K562 (cell line): ENCODE results near the gene TBX1. TPM values are rescaled to one million over a fixed set of nuclear protein-coding genes. Genes with fewer than 3 reads are reported as not detected.

Experiments
- CBX3 ChIP-seq, 2 experiments: IDR thresholded peaks; 1 replicate in 1 of 2; 2 replicates in 1 of 2; pipeline ENCODE4 v1.6.1; 2012; ENCODE audit warnings: inconsistent platforms in 2 of 2, low read length in 2 of 2, borderline replicate concordance in 1 of 2, control low read depth in 1 of 2
- HDAC8 ChIP-seq: fragments of 450-650 bp; IDR thresholded peaks from 2 replicates; pipeline ENCODE4 v1.6.1; 2016; ENCODE audit warnings: mild to moderate bottlenecking, missing genetic modification characterization, moderate library complexity, missing compliant biosample characterization
- MAFF ChIP-seq: IDR thresholded peaks from 2 replicates; pipeline ENCODE4 v1.6.1; 2012; ENCODE audit warnings: low read length, improper control_type of control experiment
- NR4A1 ChIP-seq, 2 experiments: fragments of 250-450 bp in 1 of 2; fragments of 450-650 bp in 1 of 2; sonication (Bioruptor Pico) in 1 of 2; IDR thresholded peaks; 2 replicates each; pipeline versions ENCODE4 v1.4.0 to v1.6.1; 2016 to 2020; ENCODE audit warnings: mild to moderate bottlenecking in 2 of 2, missing compliant biosample characterization in 1 of 2, missing genetic modification characterization in 1 of 2, moderate library complexity in 1 of 2
- NUFIP1 ChIP-seq: fragments of 450-650 bp; IDR thresholded peaks from 2 replicates; pipeline ENCODE4 v1.6.1; 2018; ENCODE audit not compliant: partially characterized antibody
- POLR2H ChIP-seq: IDR thresholded peaks from 2 replicates; pipeline ENCODE4 v1.6.1; 2016; ENCODE audit warnings: missing genetic modification characterization, low read depth, mild to moderate bottlenecking, control low read depth, missing compliant biosample characterization, moderate library complexity
- SAP30 ChIP-seq: fragments of 200-600 bp; sonication (generic); IDR thresholded peaks from 2 replicates; pipeline ENCODE4 v1.6.1; 2012; ENCODE audit warnings: borderline replicate concordance, low read depth, mild to moderate bottlenecking, moderate library complexity, low read length, control low read depth, inconsistent platforms; ENCODE audit not compliant: insufficient read depth, poor library complexity, severe bottlenecking
- SRSF1 ChIP-seq: fragments of 200-400 bp; formaldehyde crosslinking; IDR thresholded peaks from 2 replicates; pipeline ENCODE4 v1.6.1; 2017; ENCODE audit warnings: mild to moderate bottlenecking, low read depth, low read length, moderate library complexity
- ZNF12 ChIP-seq: sonication (generic); formaldehyde crosslinking; IDR thresholded peaks from 2 replicates; pipeline ENCODE4 v1.4.0; 2020; ENCODE audit warnings: mild to moderate bottlenecking, missing genetic modification reagents
- ZNF263 ChIP-seq: sonication (generic); formaldehyde crosslinking; IDR thresholded peaks from 2 replicates; pipeline ENCODE4 v1.8.0; 2022; ENCODE audit warnings: mild to moderate bottlenecking, missing genetic modification reagents, borderline replicate concordance
- ZNF384 ChIP-seq: IDR thresholded peaks from 2 replicates; pipeline ENCODE4 v1.6.1; 2012; ENCODE audit warnings: low read depth, low read length, improper control_type of control experiment
- ZNF583 ChIP-seq: fragments of 250-450 bp; sonication (Bioruptor Pico); IDR thresholded peaks from 2 replicates; pipeline ENCODE4 v1.4.0; 2020
- ZNF764 ChIP-seq: fragments of 250-450 bp; sonication (Bioruptor Pico); IDR thresholded peaks from 2 replicates; pipeline ENCODE4 v1.4.0; 2020; ENCODE audit warnings: low read depth, mild to moderate bottlenecking, moderate library complexity
- polyA plus RNA-seq, 8 experiments: library from polyadenylated mRNA; depleted of rRNA in 4 of 8; stranded (reverse) in 5 of 8; unstranded in 3 of 8; fragments of >200 nt; fragmentation: Nextera tagmentation in 2 of 8; fragmentation: Illumina TruSeq in 1 of 8; extraction: Ambion mirVana in 2 of 8; extraction: Trizol in 1 of 8; gene quantifications; 2 replicates each; pipeline versions ENCODE4 v1.2.1 to v1.2.3, GENCODE V29; 2011 to 2014; ENCODE audit warnings: inconsistent platforms in 1 of 8, missing spikeins in 1 of 8
- total RNA-seq, 7 experiments: library from RNA; depleted of rRNA in 6 of 7; stranded (reverse); fragments of >200 nt in 6 of 7; fragmentation: Illumina TruSeq in 2 of 7; extraction: Trizol in 2 of 7; gene quantifications; 2 replicates each; pipeline versions ENCODE4 v1.2.1 to v1.2.3, GENCODE V29; 2011 to 2021; ENCODE audit warnings: low replicate concordance in 1 of 7
- TF ChIP-seq, protein P1 (sequence below): fragments of 250-450 bp; sonication (Bioruptor Pico); IDR thresholded peaks from 2 replicates; pipeline ENCODE4 v1.5.0; 2021
- TF ChIP-seq, protein P2 (sequence below): sonication (generic); IDR thresholded peaks from 2 replicates; pipeline ENCODE4 v1.6.1; 2016
- TF ChIP-seq, protein P3 (sequence below): IDR thresholded peaks from 2 replicates; pipeline ENCODE4 v1.6.1; 2014; ENCODE audit warnings: antibody characterized with exemption
- TF ChIP-seq, protein P4 (sequence below): fragments of 450-650 bp; formaldehyde crosslinking; IDR thresholded peaks from 2 replicates; pipeline ENCODE4 v1.4.0; 2020; ENCODE audit warnings: mild to moderate bottlenecking, moderate library complexity
- TF ChIP-seq, protein P5 (sequence below): sonication (generic); formaldehyde crosslinking; IDR thresholded peaks from 2 replicates; pipeline ENCODE4 v1.8.1; 2023; ENCODE audit warnings: mild to moderate bottlenecking, missing genetic modification reagents

Gene TBX1
- total and polyA plus RNA-seq, 9 of the 15 experiments (the other 6 are each of a cell fraction or from before 2014, with no cell fraction given) = 0.07 to 35.0 (median 3.9) TPM

DNA sequence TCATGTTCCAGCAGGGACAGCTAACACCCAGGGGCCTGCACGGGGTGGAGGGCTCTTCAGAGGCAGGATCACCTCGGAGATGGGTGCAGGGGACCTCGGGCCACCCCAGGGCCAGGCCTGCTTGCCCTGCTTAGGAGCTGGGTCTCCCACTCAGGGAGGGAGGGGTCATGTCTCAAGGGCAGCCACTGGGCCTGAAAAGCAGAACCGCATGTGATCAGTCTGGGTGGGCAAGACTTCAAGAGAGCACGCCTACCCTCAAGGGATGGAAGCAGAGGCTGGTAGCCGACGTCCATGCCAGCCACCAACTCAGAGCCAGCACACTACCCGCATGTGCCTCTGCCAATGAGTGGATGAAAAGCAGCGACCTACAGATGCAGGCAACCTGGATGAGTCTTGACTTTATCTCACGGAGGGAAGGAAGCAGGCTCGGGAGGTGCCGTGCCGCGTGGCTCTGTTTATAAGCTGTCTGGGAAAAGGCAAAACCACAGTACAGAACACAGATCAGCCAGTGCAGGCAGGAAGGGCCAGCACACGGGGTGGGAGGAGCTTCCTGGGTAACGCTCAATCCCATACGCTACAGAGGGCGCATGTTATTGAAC is 16.0 kb downstream of the TBX1 start (continued):
- TF ChIP-seq, protein P1, sequence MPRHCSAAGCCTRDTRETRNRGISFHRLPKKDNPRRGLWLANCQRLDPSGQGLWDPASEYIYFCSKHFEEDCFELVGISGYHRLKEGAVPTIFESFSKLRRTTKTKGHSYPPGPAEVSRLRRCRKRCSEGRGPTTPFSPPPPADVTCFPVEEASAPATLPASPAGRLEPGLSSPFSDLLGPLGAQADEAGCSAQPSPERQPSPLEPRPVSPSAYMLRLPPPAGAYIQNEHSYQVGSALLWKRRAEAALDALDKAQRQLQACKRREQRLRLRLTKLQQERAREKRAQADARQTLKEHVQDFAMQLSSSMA (CRISPR knock-in tag) = 0 out of 2 replicates have a peak, but pooled peaks have one; percentile 28
- TF ChIP-seq ZNF12 (CRISPR knock-in tag) (no peak), NUFIP1 (no peak), SAP30 (peak; percentile 83), HDAC8 (0 out of 2 replicates have a peak, but pooled peaks have one; percentile 50), MAFF (peak; percentile 9; the same call in 1 of the 2 replicates), SRSF1 (no peak), NR4A1 (CRISPR knock-in tag; IDR thresholded peaks at IDR 0.05) (0 out of 2 replicates have a peak, but pooled peaks have one; percentile 40), NR4A1 (tag; IDR thresholded peaks at IDR 0.05) (peak; percentile 82), POLR2H (tag) (no peak), ZNF263 (no peak), CBX3 (IDR thresholded peaks at IDR 0.05; ENCODE audit: borderline replicate concordance in 1 of 2, low read length in 2 of 2) (peak in 1 of 2 experiments; percentile 86; a peak in 1 of 3 replicates), ZNF384 (0 out of 2 replicates have a peak, but pooled peaks have one; percentile 17), ZNF764 (CRISPR knock-in tag) (no peak; the same call in 1 of the 2 replicates), ZNF583 (CRISPR knock-in tag) (peak; percentile 73; the same call in 1 of the 2 replicates)
- TF ChIP-seq, protein P2, sequence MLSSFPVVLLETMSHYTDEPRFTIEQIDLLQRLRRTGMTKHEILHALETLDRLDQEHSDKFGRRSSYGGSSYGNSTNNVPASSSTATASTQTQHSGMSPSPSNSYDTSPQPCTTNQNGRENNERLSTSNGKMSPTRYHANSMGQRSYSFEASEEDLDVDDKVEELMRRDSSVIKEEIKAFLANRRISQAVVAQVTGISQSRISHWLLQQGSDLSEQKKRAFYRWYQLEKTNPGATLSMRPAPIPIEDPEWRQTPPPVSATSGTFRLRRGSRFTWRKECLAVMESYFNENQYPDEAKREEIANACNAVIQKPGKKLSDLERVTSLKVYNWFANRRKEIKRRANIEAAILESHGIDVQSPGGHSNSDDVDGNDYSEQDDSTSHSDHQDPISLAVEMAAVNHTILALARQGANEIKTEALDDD = no peak
- TF ChIP-seq, protein P3, sequence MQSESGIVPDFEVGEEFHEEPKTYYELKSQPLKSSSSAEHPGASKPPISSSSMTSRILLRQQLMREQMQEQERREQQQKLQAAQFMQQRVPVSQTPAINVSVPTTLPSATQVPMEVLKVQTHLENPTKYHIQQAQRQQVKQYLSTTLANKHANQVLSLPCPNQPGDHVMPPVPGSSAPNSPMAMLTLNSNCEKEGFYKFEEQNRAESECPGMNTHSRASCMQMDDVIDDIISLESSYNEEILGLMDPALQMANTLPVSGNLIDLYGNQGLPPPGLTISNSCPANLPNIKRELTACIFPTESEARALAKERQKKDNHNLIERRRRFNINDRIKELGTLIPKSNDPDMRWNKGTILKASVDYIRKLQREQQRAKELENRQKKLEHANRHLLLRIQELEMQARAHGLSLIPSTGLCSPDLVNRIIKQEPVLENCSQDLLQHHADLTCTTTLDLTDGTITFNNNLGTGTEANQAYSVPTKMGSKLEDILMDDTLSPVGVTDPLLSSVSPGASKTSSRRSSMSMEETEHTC = 0 out of 2 replicates have a peak, but pooled peaks have one; percentile 7
- TF ChIP-seq, protein P4, sequence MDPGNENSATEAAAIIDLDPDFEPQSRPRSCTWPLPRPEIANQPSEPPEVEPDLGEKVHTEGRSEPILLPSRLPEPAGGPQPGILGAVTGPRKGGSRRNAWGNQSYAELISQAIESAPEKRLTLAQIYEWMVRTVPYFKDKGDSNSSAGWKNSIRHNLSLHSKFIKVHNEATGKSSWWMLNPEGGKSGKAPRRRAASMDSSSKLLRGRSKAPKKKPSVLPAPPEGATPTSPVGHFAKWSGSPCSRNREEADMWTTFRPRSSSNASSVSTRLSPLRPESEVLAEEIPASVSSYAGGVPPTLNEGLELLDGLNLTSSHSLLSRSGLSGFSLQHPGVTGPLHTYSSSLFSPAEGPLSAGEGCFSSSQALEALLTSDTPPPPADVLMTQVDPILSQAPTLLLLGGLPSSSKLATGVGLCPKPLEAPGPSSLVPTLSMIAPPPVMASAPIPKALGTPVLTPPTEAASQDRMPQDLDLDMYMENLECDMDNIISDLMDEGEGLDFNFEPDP (CRISPR knock-in tag) = 0 out of 2 replicates have a peak, but pooled peaks have one; percentile 13
- TF ChIP-seq, protein P5, sequence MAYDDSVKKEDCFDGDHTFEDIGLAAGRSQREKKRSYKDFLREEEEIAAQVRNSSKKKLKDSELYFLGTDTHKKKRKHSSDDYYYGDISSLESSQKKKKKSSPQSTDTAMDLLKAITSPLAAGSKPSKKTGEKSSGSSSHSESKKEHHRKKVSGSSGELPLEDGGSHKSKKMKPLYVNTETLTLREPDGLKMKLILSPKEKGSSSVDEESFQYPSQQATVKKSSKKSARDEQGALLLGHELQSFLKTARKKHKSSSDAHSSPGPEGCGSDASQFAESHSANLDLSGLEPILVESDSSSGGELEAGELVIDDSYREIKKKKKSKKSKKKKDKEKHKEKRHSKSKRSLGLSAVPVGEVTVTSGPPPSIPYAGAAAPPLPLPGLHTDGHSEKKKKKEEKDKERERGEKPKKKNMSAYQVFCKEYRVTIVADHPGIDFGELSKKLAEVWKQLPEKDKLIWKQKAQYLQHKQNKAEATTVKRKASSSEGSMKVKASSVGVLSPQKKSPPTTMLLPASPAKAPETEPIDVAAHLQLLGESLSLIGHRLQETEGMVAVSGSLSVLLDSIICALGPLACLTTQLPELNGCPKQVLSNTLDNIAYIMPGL (CRISPR knock-in tag) = 0 out of 2 replicates have a peak, but pooled peaks have one; percentile 58
